Activated T-helper 1 cell treated with Interleukin-2 at 50 U/mL for 16 hours (primary cell): ENCODE data around the gene PPP2R5C.

Experiments used
- DNase-seq: peaks from one replicate; pipeline ENCODE4 v3.0.0-alpha.2; 2020; ENCODE audit warnings: low read depth

Gene PPP2R5C

DNA sequence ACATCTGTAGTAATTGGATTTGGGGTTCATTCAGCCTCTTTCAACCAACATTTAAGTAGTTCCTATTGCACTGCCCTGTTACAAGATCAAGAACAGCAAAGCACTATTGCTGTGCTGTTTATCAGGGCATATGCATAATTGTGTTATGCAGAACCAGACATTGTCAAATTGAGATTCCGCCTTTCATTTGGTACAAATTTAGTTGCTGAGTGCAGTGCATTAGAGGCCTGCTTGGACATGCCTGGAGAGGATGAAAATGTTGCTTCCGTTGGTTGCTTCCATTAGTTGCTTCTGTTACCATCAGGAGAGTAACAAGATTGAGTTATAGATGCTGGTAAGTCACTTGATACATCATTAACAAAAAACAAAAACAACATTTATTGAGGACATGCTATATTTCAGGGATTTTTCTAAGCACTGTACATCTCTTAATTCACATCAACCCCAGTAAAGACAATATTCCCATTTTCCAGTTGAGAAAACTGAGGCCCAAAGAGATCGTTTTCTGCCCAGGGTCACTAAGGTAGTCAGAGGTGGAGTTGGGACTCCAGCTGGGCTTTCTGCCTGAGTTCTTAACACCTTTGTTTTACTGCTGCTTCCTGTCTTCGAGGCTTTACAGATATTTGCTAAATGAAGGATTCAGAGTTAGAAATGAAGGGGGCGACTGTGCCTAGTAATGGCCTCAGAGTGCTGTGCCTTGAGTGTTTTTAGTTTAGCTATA is 79.3 kb downstream of the PPP2R5C start:
- DNase-seq = no peak

DNA sequence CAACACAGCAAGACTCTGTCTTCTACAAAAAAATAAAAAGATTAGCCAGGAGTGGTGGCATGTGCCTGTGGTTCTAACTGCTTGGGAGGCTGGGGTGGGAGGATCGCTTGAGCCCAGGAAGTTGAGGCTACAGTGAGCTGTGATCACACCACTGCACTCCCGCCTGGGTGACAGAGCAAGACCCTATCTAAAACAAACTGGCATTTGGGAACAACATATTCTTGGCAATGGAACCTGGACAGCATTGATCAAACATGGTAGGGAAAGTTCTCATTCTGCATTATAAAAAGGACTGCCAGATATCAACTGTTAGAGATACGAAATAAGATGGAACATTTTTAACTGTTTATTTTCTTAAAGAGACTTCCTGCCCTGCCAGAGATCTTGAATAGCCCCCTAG is 81.5 kb downstream of the PPP2R5C start:
- no peak for DNase-seq

GRCh38 chr14:101843665-101844064 is 82.2 kb downstream of the PPP2R5C start:
- peak; percentile 29 for DNase-seq

DNA sequence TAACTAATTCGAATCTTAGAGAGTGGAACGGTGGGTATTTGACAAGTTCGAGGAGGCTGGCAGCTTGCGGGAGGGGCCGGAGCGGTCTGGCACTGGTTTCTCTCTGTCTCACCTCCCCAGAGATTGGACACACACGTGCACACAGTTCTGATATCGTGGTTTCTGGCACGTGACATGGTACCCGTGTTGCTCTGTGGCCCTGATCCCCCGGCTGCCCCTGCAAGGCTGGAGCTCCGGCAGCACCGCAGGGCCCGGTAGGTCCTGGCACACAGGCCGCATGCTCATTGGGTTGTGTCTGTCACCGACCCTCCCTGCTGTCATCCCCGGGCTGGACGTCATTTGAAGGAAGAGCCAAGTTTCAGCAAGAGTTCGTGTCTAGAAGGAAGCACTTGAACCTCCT is 82.7 kb downstream of the PPP2R5C start:
- no peak for DNase-seq

GRCh38 chr14:101844751-101845150 is 83.2 kb downstream of the PPP2R5C start:
- no peak for DNase-seq

DNA sequence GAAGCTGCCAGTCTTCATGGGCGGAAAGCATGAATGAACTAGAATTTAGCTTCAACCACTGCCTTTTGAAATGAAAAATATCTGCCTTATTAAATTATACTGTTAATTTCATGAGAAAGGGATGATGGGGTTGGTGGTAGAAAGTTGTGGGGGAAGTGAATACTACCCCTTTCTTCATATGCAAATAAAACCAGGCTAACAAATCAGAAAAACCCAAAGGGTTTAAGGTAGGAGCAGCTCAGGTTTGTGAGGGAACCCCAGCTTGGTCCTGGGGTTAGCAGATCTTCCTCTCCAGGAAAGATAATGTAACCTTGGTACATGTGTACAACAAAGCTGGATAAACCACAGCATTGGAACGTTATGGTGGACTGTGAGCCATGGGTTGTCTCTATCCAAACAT is 84.0 kb downstream of the PPP2R5C start:
- DNase-seq = no peak

DNA sequence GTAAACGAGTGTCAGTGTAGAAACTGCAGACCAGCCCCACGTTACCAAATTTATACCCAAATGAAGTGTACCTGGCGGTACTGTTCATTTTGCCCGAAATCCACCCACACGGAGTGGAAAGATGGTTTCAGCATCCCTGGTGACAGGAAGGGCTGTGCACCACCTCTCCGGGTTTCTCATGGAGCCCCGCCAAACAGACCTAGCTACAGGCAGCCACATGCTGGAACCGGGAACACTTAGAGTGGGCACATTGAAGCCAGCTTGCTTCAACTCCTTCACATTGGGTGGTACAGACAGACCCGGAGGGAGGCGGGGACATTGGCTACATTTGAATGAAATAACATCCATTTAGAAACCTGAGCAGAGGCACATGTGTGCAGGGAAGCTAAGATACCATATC is 84.4 kb downstream of the PPP2R5C start:
- no peak for DNase-seq

DNA sequence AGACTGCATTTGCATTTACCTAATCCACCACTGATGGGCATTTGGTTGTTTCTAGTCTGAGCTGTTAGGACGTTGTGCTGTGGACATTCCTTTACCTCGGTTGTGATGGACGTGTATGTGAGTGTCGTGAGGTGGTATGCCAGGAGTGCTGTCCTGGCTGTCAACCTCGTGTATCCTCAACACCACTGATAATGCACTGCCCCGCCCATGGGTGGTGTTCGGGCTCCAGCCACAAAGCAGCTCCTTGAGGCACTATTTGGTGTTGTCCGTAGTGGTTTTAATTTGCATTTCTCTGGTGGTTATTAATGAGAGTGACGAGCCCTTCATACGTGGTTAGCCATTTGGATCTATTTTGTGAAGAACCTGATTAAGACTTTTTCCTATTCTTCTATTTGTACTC is 87.6 kb downstream of the PPP2R5C start:
- no peak for DNase-seq

DNA sequence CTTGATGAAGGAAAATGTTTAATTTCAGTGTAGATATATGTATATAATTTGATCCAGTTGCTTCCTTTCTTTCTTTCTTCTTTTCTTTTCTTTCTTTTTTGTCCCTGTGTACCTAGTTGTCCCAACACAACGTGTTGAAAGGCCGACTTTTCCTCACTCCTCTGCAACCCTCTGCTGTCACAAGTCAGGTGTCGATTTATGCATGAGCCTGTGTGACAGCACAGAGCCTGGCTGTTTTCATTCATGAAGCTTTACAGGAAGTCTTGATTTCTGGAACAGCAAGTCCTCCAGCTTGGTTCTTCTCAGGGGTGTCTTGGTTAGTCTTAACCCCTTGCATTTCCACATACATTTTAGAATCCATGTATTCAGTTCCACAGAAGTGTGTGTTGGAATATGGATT is 88.1 kb downstream of the PPP2R5C start:
- no peak for DNase-seq

DNA sequence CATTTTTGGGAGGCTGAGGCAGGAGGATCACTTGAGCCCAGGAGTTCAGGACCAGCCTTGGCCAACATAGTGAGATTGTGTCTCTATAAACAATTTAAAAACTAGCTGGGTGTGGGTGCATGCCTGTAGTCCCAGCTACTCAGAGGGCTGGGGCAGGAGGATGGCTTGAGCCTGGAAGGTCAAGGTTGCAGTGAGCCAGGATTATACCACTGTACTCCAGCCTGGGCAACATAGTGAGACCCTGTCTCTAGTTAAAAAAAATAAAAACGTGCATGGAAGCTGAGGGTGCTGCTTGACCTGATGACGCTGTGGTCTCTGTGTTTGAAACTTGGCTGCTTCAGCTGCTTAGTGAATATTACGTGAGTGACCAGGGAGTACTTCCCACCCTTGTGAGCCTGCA is 89.7 kb downstream of the PPP2R5C start:
- DNase-seq = no peak

GRCh38 chr14:101851736-101852405 is 90.4 kb downstream of the PPP2R5C start:
- no peak for DNase-seq

GRCh38 chr14:101852785-101853184 is 91.3 kb downstream of the PPP2R5C start:
- DNase-seq = no peak

GRCh38 chr14:101853455-101854018 is 92.0 kb downstream of the PPP2R5C start:
- DNase-seq = no peak

GRCh38 chr14:101854366-101854765 is 92.9 kb downstream of the PPP2R5C start:
- DNase-seq = no peak

DNA sequence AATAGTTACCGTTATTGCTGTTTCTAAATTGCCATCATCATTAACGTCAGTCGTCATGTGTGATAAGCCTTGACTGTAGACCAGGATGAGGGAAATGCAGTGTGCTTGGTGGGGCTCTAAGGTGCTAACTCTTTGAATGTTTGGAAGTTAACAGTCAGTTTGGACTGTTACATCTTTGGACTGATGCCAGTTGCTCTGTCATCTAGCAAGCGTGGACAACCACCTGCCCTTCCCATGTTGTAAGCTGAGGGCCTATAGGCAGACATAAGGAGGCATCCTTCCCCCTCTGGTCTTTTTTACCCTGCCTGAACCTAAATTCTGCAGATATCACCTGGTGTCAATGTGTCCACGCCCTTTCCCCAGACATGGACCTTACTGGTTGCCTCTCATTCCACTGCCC is 94.4 kb downstream of the PPP2R5C start:
- DNase-seq = no peak

GRCh38 chr14:101856536-101856935 is 95.0 kb downstream of the PPP2R5C start:
- DNase-seq = no peak

DNA sequence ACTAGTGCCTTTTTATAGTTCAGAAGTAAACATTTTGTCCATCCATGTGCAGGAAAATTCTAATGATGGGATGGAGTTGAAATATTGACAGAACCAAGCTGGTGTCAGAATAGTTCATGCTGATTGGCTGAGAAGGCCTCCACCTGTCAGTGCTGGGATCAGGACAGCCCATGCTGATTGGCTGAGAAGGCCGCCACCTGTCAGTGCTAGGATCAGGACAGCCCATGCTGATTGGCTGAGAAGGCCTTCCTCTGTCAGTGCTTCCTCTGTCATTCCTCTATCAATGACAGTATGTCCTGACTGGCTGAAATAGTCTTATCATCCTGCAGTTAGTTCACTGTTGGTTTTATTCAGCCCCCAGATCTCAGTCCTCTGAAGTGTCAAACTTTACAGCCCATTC is 95.7 kb downstream of the PPP2R5C start:
- DNase-seq = no peak

GRCh38 chr14:101858791-101859537 is 97.5 kb downstream of the PPP2R5C start:
- no peak for DNase-seq

GRCh38 chr14:101859538-101859902 is 98.0 kb downstream of the PPP2R5C start:
- DNase-seq = no peak

GRCh38 chr14:101859958-101860357 is 98.4 kb downstream of the PPP2R5C start:
- no peak for DNase-seq

GRCh38 chr14:101861464-101861863 is 100.0 kb downstream of the PPP2R5C start:
- DNase-seq = no peak

- DNase-seq = no peak
Observed at GRCh38 chr14:101862177-101862576, 100.7 kb downstream of the PPP2R5C start.

DNA sequence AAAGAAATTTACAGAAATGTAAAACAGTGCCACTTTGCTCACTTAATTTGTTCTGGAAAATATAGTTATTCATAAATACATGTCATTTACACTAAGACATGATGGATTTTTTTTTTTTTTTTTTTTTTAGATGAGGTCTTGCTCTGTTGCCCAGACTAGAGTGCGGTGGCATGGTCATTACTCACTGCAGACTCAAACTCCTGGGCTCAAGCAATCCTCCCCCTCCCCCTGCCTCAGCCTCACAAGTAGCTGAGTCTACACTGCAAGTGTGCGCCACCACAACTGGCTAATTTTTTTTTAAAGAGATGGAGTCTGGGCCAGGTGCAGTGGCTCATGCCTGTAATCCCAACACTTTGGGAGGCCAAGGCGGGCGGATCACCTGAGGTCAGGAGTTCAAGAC is 101.2 kb downstream of the PPP2R5C start:
- no peak for DNase-seq
